Measurements from ENCODE around the gene JPH4. TPM values are rescaled to one million over a fixed set of nuclear protein-coding genes. Genes with fewer than 3 reads are reported as not detected.

The JPH4 gene
- total and polyA plus RNA-seq, 2 donors (not counting 1 experiment from before 2014, with no cell fraction given), result not detected

DNA sequence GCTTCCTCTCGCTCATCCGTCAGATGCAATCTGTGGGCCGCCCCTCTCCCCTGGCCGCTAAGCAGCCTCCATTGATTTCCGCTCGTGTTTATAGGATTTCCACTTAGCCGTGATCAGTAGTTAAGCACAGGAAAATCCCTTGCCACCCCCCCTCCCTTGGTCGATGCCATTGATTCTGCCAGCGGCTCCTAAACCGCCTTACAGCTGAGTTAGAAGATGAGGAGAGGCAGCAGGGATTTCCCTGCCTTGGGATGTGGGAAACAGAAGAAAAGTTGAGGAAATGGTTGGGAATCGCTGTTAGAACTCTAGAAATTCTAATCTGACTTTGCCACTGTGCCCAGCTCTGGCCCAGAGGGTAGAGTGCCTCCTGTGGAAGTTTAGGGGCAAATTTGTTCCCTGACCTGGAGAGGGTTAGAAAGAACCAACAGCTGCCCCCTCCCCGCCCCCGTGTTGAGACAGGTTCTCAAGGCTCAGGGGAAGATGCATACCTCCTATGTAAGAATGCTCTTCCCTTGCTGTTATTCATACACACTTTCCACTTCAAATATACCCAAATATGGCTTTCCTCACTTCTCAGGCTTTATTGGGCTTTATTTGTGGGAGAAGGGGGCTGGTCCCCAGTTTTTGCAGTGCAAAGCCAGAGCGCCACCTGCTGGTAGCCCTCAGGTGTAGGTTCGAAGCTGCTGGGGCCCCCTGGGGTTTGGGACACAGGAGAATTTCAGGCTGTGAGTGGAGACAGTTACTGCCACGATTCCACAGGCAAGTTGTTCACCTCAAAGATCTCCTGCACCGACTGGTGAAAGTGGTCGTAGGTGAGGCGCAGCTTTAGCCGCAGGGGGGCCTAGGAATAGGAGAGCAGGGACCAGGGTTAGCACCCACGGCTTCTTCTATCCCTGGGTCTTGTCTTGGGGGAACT, 19.3 kb downstream of the JPH4 start:
- TF ChIP-seq, protein P1, sequence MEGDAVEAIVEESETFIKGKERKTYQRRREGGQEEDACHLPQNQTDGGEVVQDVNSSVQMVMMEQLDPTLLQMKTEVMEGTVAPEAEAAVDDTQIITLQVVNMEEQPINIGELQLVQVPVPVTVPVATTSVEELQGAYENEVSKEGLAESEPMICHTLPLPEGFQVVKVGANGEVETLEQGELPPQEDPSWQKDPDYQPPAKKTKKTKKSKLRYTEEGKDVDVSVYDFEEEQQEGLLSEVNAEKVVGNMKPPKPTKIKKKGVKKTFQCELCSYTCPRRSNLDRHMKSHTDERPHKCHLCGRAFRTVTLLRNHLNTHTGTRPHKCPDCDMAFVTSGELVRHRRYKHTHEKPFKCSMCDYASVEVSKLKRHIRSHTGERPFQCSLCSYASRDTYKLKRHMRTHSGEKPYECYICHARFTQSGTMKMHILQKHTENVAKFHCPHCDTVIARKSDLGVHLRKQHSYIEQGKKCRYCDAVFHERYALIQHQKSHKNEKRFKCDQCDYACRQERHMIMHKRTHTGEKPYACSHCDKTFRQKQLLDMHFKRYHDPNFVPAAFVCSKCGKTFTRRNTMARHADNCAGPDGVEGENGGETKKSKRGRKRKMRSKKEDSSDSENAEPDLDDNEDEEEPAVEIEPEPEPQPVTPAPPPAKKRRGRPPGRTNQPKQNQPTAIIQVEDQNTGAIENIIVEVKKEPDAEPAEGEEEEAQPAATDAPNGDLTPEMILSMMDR (IDR thresholded peaks at IDR 0.05), result peak; percentile 94
- no peak for TF ChIP-seq EZH2 (IDR thresholded peaks at IDR 0.05; ENCODE audit: borderline replicate concordance, insufficient read depth, low read depth, low read length, poor library complexity, severe bottlenecking)
- H3K27ac Mint-ChIP-seq, result no peak overlapping the region
- H3K4me2 ChIP-seq (replicated peaks; ENCODE audit: low read depth, low read length, poor library complexity, severe bottlenecking), result no peak overlapping the region
- H3K4me1 ChIP-seq (ENCODE audit: control insufficient read depth in 2 of 2, insufficient read depth in 2 of 2, low read length in 2 of 2), result peaks cover 15 to 29% of the 10 kb centered on the region in 2 donors
- no peaks in the 10 kb centered on the region for H3K27me3 ChIP-seq (replicated peaks in 1 of 4; ENCODE audit: control extremely low read depth in 1 of 4, control insufficient read depth in 3 of 4, insufficient read depth in 4 of 4, low read length in 3 of 4)
- H2AFZ ChIP-seq (ENCODE audit: insufficient read depth, low read depth, low read length, poor library complexity, severe bottlenecking), result no peak overlapping the region
- ATAC-seq (ENCODE audit: low read depth) (no peak), DNase-seq (peak; percentile 78)
- no peaks in the 10 kb centered on the region for H3K27me3 Mint-ChIP-seq
- 84% methylated on average over 19 of the region's 21 CpGs for WGBS (ENCODE audit: insufficient coverage)
- ChIA-PET POLR2A (interaction anchor here (0.9 to 1.1 kb wide), 2 partner anchors 8 to 77 kb away, joined by 3 read pairs; partner anchors contain the start of gene AP1G2), CTCF (interaction anchor here (0.6 to 12.4 kb wide), 20 partner anchors 7 to 588 kb away, joined by 3 to 335 read pairs (median 4); partner anchors contain the start of genes AP1G2, NGDN, PABPN1 and RNF31)
- H3K36me3 ChIP-seq (replicated peaks in 1 of 2; ENCODE audit: control extremely low read depth in 1 of 2, control insufficient read depth in 1 of 2, extremely low read depth in 1 of 2, insufficient read depth in 2 of 2, low read length in 1 of 2), result peaks cover 0 to 62% of the 10 kb centered on the region in 2 experiments
- H3K9ac ChIP-seq (ENCODE audit: low read length), result no peak overlapping the region
- H3K4me1 Mint-ChIP-seq, result peaks cover 46% of the 10 kb centered on the region
- H3K4me3 ChIP-seq (ENCODE audit: control extremely low read depth in 1 of 5, extremely low read depth in 1 of 5, insufficient read depth in 1 of 5, low read depth in 2 of 5, low read length in 4 of 5), result no peak overlapping the region
- no peak overlapping the region for H3K27ac ChIP-seq (ENCODE audit: low read length in 2 of 2)
- intact Hi-C loops (cut with micrococcal nuclease), result loop anchor here (1.0 to 10.0 kb wide), 5 partner anchors 20 to 656 kb away; partner anchors contain the start of genes ACIN1, C14orf119, CHMP4A and DCAF11
- H4K20me1 ChIP-seq (ENCODE audit: control insufficient read depth, insufficient read depth, low read length, poor library complexity, severe bottlenecking), result peaks cover 17% of the 10 kb centered on the region
- peaks cover 14% of the 10 kb centered on the region for H3K79me2 ChIP-seq (ENCODE audit: control insufficient read depth, insufficient read depth, low read length)
- H3K9me3 ChIP-seq (ENCODE audit: control extremely low read depth in 1 of 3, control insufficient read depth in 2 of 3, insufficient read depth in 1 of 3, low read length in 2 of 3), result no peaks in the 10 kb centered on the region
- no peaks in the 10 kb centered on the region for H3K9me3 Mint-ChIP-seq (ENCODE audit: insufficient read depth)
- H3K4me3 Mint-ChIP-seq, result no peak overlapping the region
